Measurements from ENCODE around the gene NRP2. TPM values are rescaled to one million over a fixed set of nuclear protein-coding genes. Genes with fewer than 3 reads are reported as not detected.

NRP2 gene
- total RNA-seq = 100 to 1,000 TPM in 5 of 7 donors, 10 to 100 TPM in 2; 47.9 to 143 (median 106) TPM
- polyA plus RNA-seq = 100 to 1,000 TPM in 1 of 2 donors, 10 to 100 TPM in 1; 72.7 to 111 TPM
- long read RNA-seq, donor 1, partial matches to known transcripts = 11 of 46 reads
- long read RNA-seq, donor 1, other reads (novel, unspliced or antisense) = 32 of 46 reads
- long read RNA-seq, donor 2, partial matches to known transcripts = 0 of 3 reads
- long read RNA-seq, donor 2, other reads (novel, unspliced or antisense) = 0 of 3 reads
- long read RNA-seq, donor 3, transcript NRP2-203 (17 exons, 2,926 nt) = major isoform, 8 of 67 reads
- long read RNA-seq, donor 3, partial matches to known transcripts = 47 of 67 reads
- long read RNA-seq, donor 3, other reads (novel, unspliced or antisense) = 12 of 67 reads

GRCh38 chr2:205682239-205682970 is at the start of gene NRP2:
NRP2 (plus strand) TSS chr2:205682501; CDS start chr2:205683291, 790 bp downstream.
- Histone ChIP-seq H3K36me3 (no peaks in the 10 kb centered on the region), H3K4me1 (ENCODE audit: insufficient read depth) (peaks cover 10% of the 10 kb centered on the region), H3K4me3 (peak within 1 kb of the TSS; percentile 74), H3K27ac (peak within 1 kb of the TSS; percentile 58 to 75), H3K9me3 (no peaks in the 10 kb centered on the region), H3K27me3 (no peaks in the 10 kb centered on the region)
- WGBS, 3 donors = 0% methylated on average over 66 to 71 of the region's 71 CpGs
- intact Hi-C loops (cut with DNase I) = loop anchor here in 3 of 4 donors (5.0 to 10.0 kb wide), 2 partner anchors 52 to 205 kb away; no protein-coding TSS in a partner anchor
- no peak for TF ChIP-seq EP300 (IDR thresholded peaks at IDR 0.05)
- peak; percentile 95 for TF ChIP-seq POLR2A (IDR thresholded peaks at IDR 0.05)
- peak in 1 of 3 donors; percentile 5 for TF ChIP-seq CTCF (IDR thresholded peaks at IDR 0.05)
- peak; percentile 91 to 93 (median 92) for DNase-seq

- TF ChIP-seq EP300 (IDR thresholded peaks at IDR 0.05) (no peak), POLR2A (IDR thresholded peaks at IDR 0.05) (no peak), CTCF (IDR thresholded peaks at IDR 0.05) (no peak)
- intact Hi-C loops (cut with DNase I) = no loop called here
Observed at GRCh38 chr2:205633994-205634393, 48.3 kb upstream of the NRP2 start.

DNA sequence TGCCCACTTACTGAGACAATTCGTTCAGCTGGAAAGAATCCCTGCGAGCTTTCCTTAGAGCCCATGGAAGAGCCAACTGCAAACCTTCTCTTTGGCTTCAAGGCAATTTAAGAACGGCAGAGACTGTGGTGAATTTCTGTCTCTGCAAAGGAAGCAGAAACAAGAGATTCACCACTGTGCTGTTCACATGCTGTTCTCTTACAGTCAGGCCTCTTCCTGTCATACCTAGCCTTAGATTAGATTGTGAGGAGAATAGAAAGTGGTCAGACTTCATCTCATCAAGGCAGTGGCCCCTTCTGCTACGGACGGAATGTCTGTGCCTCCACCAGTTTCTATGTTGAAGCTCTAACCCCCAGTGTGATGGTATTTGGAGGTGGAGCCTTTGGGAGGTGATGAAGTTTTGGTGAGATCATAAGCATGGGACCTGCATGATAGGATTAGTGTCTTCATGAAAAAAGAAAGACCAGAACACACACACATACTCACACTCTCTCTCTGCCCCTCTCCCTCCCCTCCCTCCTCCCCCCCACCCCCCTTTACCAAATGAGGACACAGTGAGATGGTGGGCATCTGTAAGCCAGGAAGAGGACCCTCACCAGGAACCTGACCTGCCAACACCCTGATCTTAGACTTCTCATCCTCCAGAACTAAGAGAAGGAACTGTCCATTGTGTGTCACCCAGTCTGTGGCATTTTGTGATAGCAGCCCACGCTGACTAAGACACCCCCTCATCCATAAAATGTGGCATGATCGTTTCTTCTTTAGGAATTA is 45.6 kb upstream of the NRP2 start:
- Histone ChIP-seq H3K4me3 (no peak overlapping the region), H3K27me3 (no peaks in the 10 kb centered on the region), H3K27ac (no peak overlapping the region), H3K9me3 (no peaks in the 10 kb centered on the region), H3K36me3 (no peaks in the 10 kb centered on the region), H3K4me1 (ENCODE audit: insufficient read depth) (no peaks in the 10 kb centered on the region)
- 65 to 68% (median 65%) methylated on average over 7 of the region's 7 CpGs for WGBS, 3 donors
- intact Hi-C loops (cut with DNase I) = no loop called here
- no peak for DNase-seq
- no peak for TF ChIP-seq POLR2A (IDR thresholded peaks at IDR 0.05)
- no peak for TF ChIP-seq EP300 (IDR thresholded peaks at IDR 0.05)
- TF ChIP-seq CTCF (IDR thresholded peaks at IDR 0.05) = no peak

More at GRCh38 chr2:205633994-205634393, 48.3 kb upstream of the NRP2 start:
- Histone ChIP-seq H3K27ac (no peak overlapping the region), H3K36me3 (no peaks in the 10 kb centered on the region), H3K9me3 (no peaks in the 10 kb centered on the region), H3K4me1 (ENCODE audit: insufficient read depth) (peaks cover 1% of the 10 kb centered on the region), H3K4me3 (no peak overlapping the region), H3K27me3 (no peaks in the 10 kb centered on the region)
- no peak for DNase-seq
- 49 to 73% (median 62%) methylated on average over 1 of the region's 1 CpG for WGBS, 3 donors

- Histone ChIP-seq H3K9me3 (no peaks in the 10 kb centered on the region), H3K27ac (no peak overlapping the region), H3K4me1 (ENCODE audit: insufficient read depth) (no peaks in the 10 kb centered on the region), H3K27me3 (no peaks in the 10 kb centered on the region), H3K36me3 (no peaks in the 10 kb centered on the region), H3K4me3 (no peak overlapping the region)
- no peak for TF ChIP-seq POLR2A (IDR thresholded peaks at IDR 0.05)
- no peak for TF ChIP-seq CTCF (IDR thresholded peaks at IDR 0.05)
- no peak for TF ChIP-seq EP300 (IDR thresholded peaks at IDR 0.05)
- DNase-seq = no peak
- intact Hi-C loops (cut with DNase I) = no loop called here
Observed at GRCh38 chr2:205637320-205637602, 45.0 kb upstream of the NRP2 start.

All from ovary (tissue), 10 donors.